HepG2 (cell line): ENCODE measurements around the gene ELP2. TPM values are rescaled to one million over a fixed set of nuclear protein-coding genes. Genes with fewer than 3 reads are reported as not detected.

ENCODE experiments used
- ARID2 ChIP-seq: sonication (generic); formaldehyde crosslinking; IDR thresholded peaks from 2 replicates; pipeline ENCODE4 v1.8.1; 2022; ENCODE audit warnings: mild to moderate bottlenecking, missing genetic modification reagents, borderline replicate concordance
- ATF6 ChIP-seq: sonication (generic); formaldehyde crosslinking; conservative IDR thresholded peaks from 2 replicates; pipeline ENCODE4 v1.4.0; 2020; ENCODE audit warnings: missing genetic modification reagents
- BCLAF1 ChIP-seq: fragments of 450-650 bp; IDR thresholded peaks from 2 replicates; pipeline ENCODE4 v1.6.1; 2017; ENCODE audit warnings: mild to moderate bottlenecking
- BORCS8-MEF2B ChIP-seq: sonication (generic); formaldehyde crosslinking; IDR thresholded peaks from 2 replicates; pipeline ENCODE4 v1.8.0; 2022; ENCODE audit warnings: mild to moderate bottlenecking, missing genetic modification reagents
- CREM ChIP-seq, 2 experiments: sonication (generic) in 1 of 2; formaldehyde crosslinking in 1 of 2; IDR thresholded peaks; 2 replicates each; pipeline versions ENCODE4 v1.4.0 to v1.6.1; 2016 to 2020; ENCODE audit warnings: antibody characterized with exemption in 1 of 2, mild to moderate bottlenecking in 1 of 2, missing genetic modification reagents in 1 of 2
- DNMT1 ChIP-seq: sonication (generic); formaldehyde crosslinking; IDR thresholded peaks from 2 replicates; pipeline ENCODE4 v1.5.1; 2020; ENCODE audit warnings: mild to moderate bottlenecking, missing genetic modification reagents
- ELF3 ChIP-seq: IDR thresholded peaks from 2 replicates; pipeline ENCODE4 v1.6.1; 2016; ENCODE audit warnings: missing genetic modification reagents, missing compliant biosample characterization
- HDAC2 ChIP-seq: sonication (generic); formaldehyde crosslinking; IDR thresholded peaks from 2 replicates; pipeline ENCODE4 v1.4.0; 2020; ENCODE audit warnings: missing genetic modification reagents
- MXI1 ChIP-seq: IDR thresholded peaks from 3 replicates; pipeline ENCODE4 v1.6.1; 2012; ENCODE audit warnings: low read depth, low read length, inconsistent platforms, borderline replicate concordance
- POGK ChIP-seq: sonication (generic); formaldehyde crosslinking; conservative IDR thresholded peaks from 2 replicates; pipeline ENCODE4 v1.8.0; 2022; ENCODE audit warnings: mild to moderate bottlenecking, moderate library complexity, missing genetic modification reagents
- POLR2AphosphoS2 ChIP-seq: IDR thresholded peaks from 2 replicates; pipeline ENCODE4 v1.6.1; 2011; ENCODE audit warnings: low read depth, low read length, improper control_type of control experiment
- SP2 ChIP-seq: sonication (generic); formaldehyde crosslinking; IDR thresholded peaks from 2 replicates; pipeline ENCODE4 v1.5.1; 2020; ENCODE audit warnings: mild to moderate bottlenecking, missing genetic modification reagents
- SP5 ChIP-seq: IDR thresholded peaks from 2 replicates; pipeline ENCODE4 v1.6.1; 2016; ENCODE audit warnings: low read depth, borderline replicate concordance
- TMF1 ChIP-seq: sonication (generic); formaldehyde crosslinking; IDR thresholded peaks from 2 replicates; pipeline ENCODE4 v1.8.1; 2022; ENCODE audit warnings: low read depth, missing genetic modification reagents
- ZEB1 ChIP-seq: IDR thresholded peaks from 2 replicates; pipeline ENCODE4 v1.6.1; 2012; ENCODE audit warnings: mild to moderate bottlenecking, low read depth, inconsistent platforms; ENCODE audit not compliant: insufficient replicate concordance
- ZNF326 ChIP-seq: sonication (generic); formaldehyde crosslinking; IDR thresholded peaks from 2 replicates; pipeline ENCODE4 v1.4.0; 2020; ENCODE audit warnings: missing genetic modification reagents, borderline replicate concordance
- ZNF564 ChIP-seq: sonication (generic); formaldehyde crosslinking; IDR thresholded peaks from 2 replicates; pipeline ENCODE4 v1.8.1; 2023; ENCODE audit warnings: mild to moderate bottlenecking, missing genetic modification reagents
- ZNF776 ChIP-seq: sonication (generic); formaldehyde crosslinking; IDR thresholded peaks from 2 replicates; pipeline ENCODE4 v1.4.0; 2020; ENCODE audit warnings: mild to moderate bottlenecking, missing genetic modification reagents
- ZSCAN9 ChIP-seq: IDR thresholded peaks from 2 replicates; pipeline ENCODE4 v1.6.1; 2016; ENCODE audit warnings: borderline replicate concordance
- polyA plus RNA-seq, 8 experiments: library from polyadenylated mRNA; depleted of rRNA in 3 of 8; stranded (reverse) in 7 of 8; unstranded in 1 of 8; fragments of >200 nt; fragmentation: Illumina TruSeq in 4 of 8; extraction: Trizol in 4 of 8; gene quantifications; 2 replicates each; pipeline versions ENCODE4 v1.2.1 to v1.2.3, GENCODE V29; 2011 to 2016; ENCODE audit warnings: low read depth in 4 of 8, missing spikeins in 1 of 8, mixed read lengths in 1 of 8; ENCODE audit not compliant: insufficient read depth in 1 of 8
- total RNA-seq, 5 experiments: library from RNA; depleted of rRNA; stranded (reverse); fragments of >200 nt; fragmentation: Illumina TruSeq; extraction: Trizol; gene quantifications; 2 replicates each; pipeline ENCODE4 v1.2.3, GENCODE V29; 2016; ENCODE audit warnings: low read depth in 1 of 5
- TF ChIP-seq, protein P1 (sequence below): sonication (generic); formaldehyde crosslinking; IDR thresholded peaks from 2 replicates; pipeline ENCODE4 v1.4.0; 2020; ENCODE audit warnings: missing genetic modification reagents

ELP2 gene
- total and polyA plus RNA-seq, 2 of the 13 experiments (the other 11 are each of a cell fraction or from before 2014, with no cell fraction given): 98.7 to 100 TPM

GRCh38 chr18:36130039-36130831 lies 536 bp downstream of the ELP2 start (continued):
- TF ChIP-seq SP2 (CRISPR knock-in tag) (no peak), ZNF326 (CRISPR knock-in tag) (no peak), POGK (CRISPR knock-in tag) (no peak), ZNF564 (CRISPR knock-in tag) (no peak), POLR2AphosphoS2 (no peak), TMF1 (CRISPR knock-in tag) (peak; percentile 49; the same call in 1 of the 2 replicates), ZNF776 (0 out of 2 replicates have a peak, but pooled peaks have one; percentile 47), HDAC2 (0 out of 2 replicates have a peak, but pooled peaks have one; percentile 4), MXI1 (no peak), CREM (IDR thresholded peaks at IDR 0.05) (no peak), CREM (CRISPR knock-in tag; IDR thresholded peaks at IDR 0.05) (no peak), BCLAF1 (no peak), ATF6 (no peak), ZSCAN9 (CRISPR knock-in tag) (no peak), BORCS8-MEF2B (peak; percentile 26; the same call in 1 of the 2 replicates), DNMT1 (CRISPR knock-in tag) (no peak), ARID2 (CRISPR knock-in tag) (peak; percentile 80; the same call in 1 of the 2 replicates), ELF3 (peak; percentile 6; the same call in 1 of the 2 replicates), SP5 (no peak), ZEB1 (no peak)
- TF ChIP-seq, protein P1, sequence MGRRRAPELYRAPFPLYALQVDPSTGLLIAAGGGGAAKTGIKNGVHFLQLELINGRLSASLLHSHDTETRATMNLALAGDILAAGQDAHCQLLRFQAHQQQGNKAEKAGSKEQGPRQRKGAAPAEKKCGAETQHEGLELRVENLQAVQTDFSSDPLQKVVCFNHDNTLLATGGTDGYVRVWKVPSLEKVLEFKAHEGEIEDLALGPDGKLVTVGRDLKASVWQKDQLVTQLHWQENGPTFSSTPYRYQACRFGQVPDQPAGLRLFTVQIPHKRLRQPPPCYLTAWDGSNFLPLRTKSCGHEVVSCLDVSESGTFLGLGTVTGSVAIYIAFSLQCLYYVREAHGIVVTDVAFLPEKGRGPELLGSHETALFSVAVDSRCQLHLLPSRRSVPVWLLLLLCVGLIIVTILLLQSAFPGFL (CRISPR knock-in tag): peak; percentile 27; the same call in 1 of the 2 replicates
